ENCODE measurements around the gene SIM1. TPM values are rescaled to one million over a fixed set of nuclear protein-coding genes. Genes with fewer than 3 reads are reported as not detected.

The SIM1 gene
- total RNA-seq, 1 experiment from 2014 or later = not detected

DNA sequence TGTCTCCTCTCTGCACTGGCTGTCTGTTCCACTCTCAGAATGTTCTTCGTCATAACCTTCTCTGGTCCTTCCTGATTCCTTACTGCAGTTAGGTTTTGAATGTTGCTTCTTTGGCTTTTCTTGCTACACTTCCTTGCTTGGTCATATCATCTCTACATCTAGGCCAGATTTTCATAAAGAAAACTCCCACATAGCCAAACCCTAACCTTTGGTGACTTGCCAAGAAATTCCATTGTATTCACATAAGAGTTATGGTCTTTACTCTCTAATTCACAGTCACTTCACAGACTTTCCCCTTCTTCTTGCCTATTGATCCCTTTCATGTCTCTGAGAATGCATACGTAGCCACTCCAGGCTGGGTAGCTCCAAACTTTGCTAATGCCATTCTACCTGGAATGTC, 41.9 kb upstream of the SIM1 start:
- ATAC-seq (no peak), DNase-seq (ENCODE audit: low read depth, low spot score) (no peak)
- Histone ChIP-seq H3K4me3 (ENCODE audit: low read depth in 2 of 2, low read length in 2 of 2) (no peak overlapping the region), H3K27me3 (ENCODE audit: control insufficient read depth, insufficient read depth, low read length) (no peaks in the 10 kb centered on the region), H3K27ac (ENCODE audit: low read length) (no peak overlapping the region), H3K4me1 (ENCODE audit: control insufficient read depth, insufficient read depth, low read length) (peaks cover 7% of the 10 kb centered on the region; the same call in 1 of the 2 replicates), H3K36me3 (ENCODE audit: control insufficient read depth, insufficient read depth, low read length) (no peaks in the 10 kb centered on the region; the same call in 1 of the 2 replicates), H3K9me3 (ENCODE audit: control insufficient read depth, insufficient read depth, low read depth, low read length) (0 out of 2 replicates have a peak, but pooled peaks cover 2% of the 10 kb centered on the region)
- in situ Hi-C loops (cut with HindIII; ENCODE audit: low pct_unique_long_range_greater_than_20kb, low sequenced_read_pairs) = no loop called here
- BruUV-seq (replicated peaks) = no TSS peak
- TF ChIP-seq TCF7L2 (IDR thresholded peaks at IDR 0.05; ENCODE audit: low read depth, low read length) (no peak), SIN3A (IDR thresholded peaks at IDR 0.05; ENCODE audit: borderline replicate concordance, insufficient read depth, low read depth, low read length) (no peak), REST (IDR thresholded peaks at IDR 0.05; ENCODE audit: insufficient read depth in 1 of 2, low read depth in 2 of 2, low read length in 1 of 2) (no peak), POLR2AphosphoS5 (IDR thresholded peaks at IDR 0.05; ENCODE audit: low read depth, low read length) (no peak), CTCF (IDR thresholded peaks at IDR 0.05) (no peak)
- CTCF ChIA-PET = no interaction called here
- POLR2A ChIA-PET = no interaction called here
- intact Hi-C loops (cut with micrococcal nuclease; ENCODE audit: unreplicated experiment) = no loop called here

DNA sequence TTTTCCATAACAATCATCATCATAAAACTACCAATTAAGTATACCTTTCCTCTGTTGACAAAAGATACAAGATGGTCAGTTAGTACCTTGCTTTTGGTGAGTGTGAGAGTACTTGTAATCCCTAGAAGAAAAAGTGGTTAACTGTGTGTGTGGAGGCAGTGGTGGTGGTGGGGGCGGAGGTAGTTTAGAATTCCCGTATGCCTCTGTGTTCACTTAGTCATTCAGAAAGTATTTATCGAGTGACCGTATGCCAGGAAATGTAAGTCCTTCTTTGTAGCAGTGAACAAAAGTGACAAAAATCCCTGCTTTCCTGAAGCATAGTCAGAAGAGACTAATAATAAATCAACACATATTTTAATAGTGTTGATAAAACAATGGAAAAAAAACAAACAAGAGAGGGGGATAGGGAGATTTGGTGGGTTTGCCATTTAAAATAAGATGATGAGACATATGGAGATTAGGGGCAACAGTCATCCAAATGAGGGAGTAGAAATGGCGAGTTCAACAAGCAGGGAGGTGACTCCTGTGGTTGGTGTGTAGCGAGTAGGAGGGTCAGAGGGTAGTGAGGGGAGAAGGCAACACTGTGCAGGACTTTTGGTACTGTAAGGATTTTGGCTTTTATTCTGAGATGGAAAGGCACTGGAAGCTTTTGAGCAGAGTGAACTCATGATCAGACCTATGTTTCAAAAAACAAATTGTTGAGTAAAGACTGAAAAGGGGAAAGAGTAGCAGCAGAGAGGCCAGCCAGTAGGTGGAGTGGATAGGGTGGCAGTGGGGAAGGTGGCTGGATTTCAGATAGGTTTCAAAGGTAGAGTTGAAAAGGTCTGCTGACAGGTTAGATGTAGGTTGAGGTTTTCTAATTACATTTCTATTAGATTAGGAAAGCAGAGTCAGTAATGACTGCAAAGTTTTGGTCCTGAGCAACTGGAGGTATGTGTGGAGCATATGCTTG, 40.3 kb upstream of the SIM1 start:
- Histone ChIP-seq H3K4me3 (ENCODE audit: low read depth in 2 of 2, low read length in 2 of 2) (no peak overlapping the region), H3K9me3 (ENCODE audit: control insufficient read depth, insufficient read depth, low read depth, low read length) (0 out of 2 replicates have a peak, but pooled peaks cover 2% of the 10 kb centered on the region), H3K27ac (ENCODE audit: low read length) (peak overlapping the region; percentile 45; the same call in 1 of the 2 replicates), H3K36me3 (ENCODE audit: control insufficient read depth, insufficient read depth, low read length) (no peaks in the 10 kb centered on the region; the same call in 1 of the 2 replicates), H3K27me3 (ENCODE audit: control insufficient read depth, insufficient read depth, low read length) (no peaks in the 10 kb centered on the region), H3K4me1 (ENCODE audit: control insufficient read depth, insufficient read depth, low read length) (peaks cover 7% of the 10 kb centered on the region; the same call in 1 of the 2 replicates)
- DNase-seq (ENCODE audit: low read depth, low spot score) = peak; percentile 36
- BruUV-seq (replicated peaks) = no TSS peak
- intact Hi-C loops (cut with micrococcal nuclease; ENCODE audit: unreplicated experiment) = no loop called here
- peak; percentile 97 for ATAC-seq
- peak; percentile 12; the same call in 1 of the 2 replicates for TF ChIP-seq CTCF (IDR thresholded peaks at IDR 0.05)
- TF ChIP-seq POLR2AphosphoS5 (IDR thresholded peaks at IDR 0.05; ENCODE audit: low read depth, low read length) = no peak
- no peak for TF ChIP-seq SIN3A (IDR thresholded peaks at IDR 0.05; ENCODE audit: borderline replicate concordance, insufficient read depth, low read depth, low read length)
- TF ChIP-seq REST (IDR thresholded peaks at IDR 0.05; ENCODE audit: insufficient read depth in 1 of 2, low read depth in 2 of 2, low read length in 1 of 2) = no peak
- in situ Hi-C loops (cut with HindIII; ENCODE audit: low pct_unique_long_range_greater_than_20kb, low sequenced_read_pairs) = no loop called here
- ChIA-PET POLR2A (no interaction called here), CTCF (no interaction called here)

Measured in Panc1 (cell line).